Parathyroid adenoma (tissue), 2 donors: ENCODE data around the gene ARHGAP18.

ENCODE experiments used
- H2AFZ ChIP-seq: fragments of 300-600 bp; sonication (generic); one replicate; pipeline ENCODE4 v1.7.0; 2017; ENCODE audit warnings: antibody characterized with exemption, mild to moderate bottlenecking
- H3K27ac ChIP-seq: fragments of 300-600 bp; sonication (generic); one replicate; pipeline ENCODE4 v1.7.0; 2017
- H3K27me3 ChIP-seq: fragments of 300-600 bp; sonication (generic); one replicate; pipeline ENCODE4 v1.7.0; 2017; ENCODE audit warnings: low read length; ENCODE audit not compliant: control insufficient read depth, insufficient read depth
- H3K36me3 ChIP-seq: fragments of 300-600 bp; sonication (generic); one replicate; pipeline ENCODE4 v1.7.0; 2017; ENCODE audit warnings: low read length; ENCODE audit not compliant: control insufficient read depth, insufficient read depth
- H3K4me1 ChIP-seq: fragments of 300-600 bp; sonication (generic); one replicate; pipeline ENCODE4 v1.7.0; 2017; ENCODE audit warnings: control low read depth
- H3K4me2 ChIP-seq: fragments of 300-600 bp; sonication (generic); one replicate; pipeline ENCODE4 v1.7.0; 2017; ENCODE audit warnings: low read length
- H3K4me3 ChIP-seq: fragments of 300-600 bp; sonication (generic); one replicate; pipeline ENCODE4 v1.7.0; 2017; ENCODE audit warnings: low read depth, low read length
- H3K79me2 ChIP-seq: fragments of 300-600 bp; sonication (generic); one replicate; pipeline ENCODE4 v1.7.0; 2017; ENCODE audit warnings: control low read depth
- H3K9ac ChIP-seq: fragments of 300-600 bp; sonication (generic); one replicate; pipeline ENCODE4 v1.7.0; 2017; ENCODE audit warnings: mild to moderate bottlenecking
- H3K9me3 ChIP-seq: fragments of 300-600 bp; sonication (generic); one replicate; pipeline ENCODE4 v1.7.0; 2017; ENCODE audit warnings: low read length; ENCODE audit not compliant: control insufficient read depth
- CTCF ChIP-seq: fragments of 300-600 bp; sonication (generic); IDR thresholded peaks from one replicate; pipeline ENCODE4 v1.7.0; 2017; ENCODE audit warnings: antibody characterized with exemption, mild to moderate bottlenecking
- donor health status: primary hyperparathyroidism.

ARHGAP18 gene

GRCh38 chr6:129748212-129748900 lies 38.4 kb upstream of the ARHGAP18 start:
- peak overlapping the region; percentile 2 for H3K27ac ChIP-seq
- H3K79me2 ChIP-seq, result no peaks in the 10 kb centered on the region
- H2AFZ ChIP-seq, result peak overlapping the region; percentile 13
- no peak overlapping the region for H3K4me2 ChIP-seq
- H3K4me3 ChIP-seq, result no peak overlapping the region
- no peaks in the 10 kb centered on the region for H3K4me1 ChIP-seq
- no peak for TF ChIP-seq CTCF
- no peaks in the 10 kb centered on the region for H3K27me3 ChIP-seq
- H3K36me3 ChIP-seq, result no peaks in the 10 kb centered on the region
- H3K9me3 ChIP-seq, result no peaks in the 10 kb centered on the region
- H3K9ac ChIP-seq, result no peak overlapping the region

- Histone ChIP-seq H3K9ac (no peak overlapping the region), H3K79me2 (no peaks in the 10 kb centered on the region), H2AFZ (no peak overlapping the region), H3K9me3 (no peaks in the 10 kb centered on the region), H3K36me3 (no peaks in the 10 kb centered on the region), H3K4me1 (no peaks in the 10 kb centered on the region), H3K4me3 (no peak overlapping the region), H3K27ac (no peak overlapping the region), H3K27me3 (no peaks in the 10 kb centered on the region), H3K4me2 (no peak overlapping the region)
- TF ChIP-seq CTCF, result no peak
Measured at GRCh38 chr6:129747588-129748112, 37.7 kb upstream of the ARHGAP18 start.

- H2AFZ ChIP-seq, result no peak overlapping the region
- H3K4me3 ChIP-seq, result no peak overlapping the region
- H3K79me2 ChIP-seq, result no peaks in the 10 kb centered on the region
- H3K27me3 ChIP-seq, result no peaks in the 10 kb centered on the region
- H3K4me1 ChIP-seq, result no peaks in the 10 kb centered on the region
- no peaks in the 10 kb centered on the region for H3K9me3 ChIP-seq
- H3K27ac ChIP-seq, result no peak overlapping the region
- TF ChIP-seq CTCF, result no peak
- H3K4me2 ChIP-seq, result no peak overlapping the region
- H3K9ac ChIP-seq, result no peak overlapping the region
- no peaks in the 10 kb centered on the region for H3K36me3 ChIP-seq
Measured at GRCh38 chr6:129744880-129745237, 34.9 kb upstream of the ARHGAP18 start.

GRCh38 chr6:129744201-129744879 lies 34.4 kb upstream of the ARHGAP18 start:
- Histone ChIP-seq H3K27ac (no peak overlapping the region), H3K4me1 (no peaks in the 10 kb centered on the region), H3K27me3 (no peaks in the 10 kb centered on the region), H3K36me3 (no peaks in the 10 kb centered on the region), H3K9ac (no peak overlapping the region), H2AFZ (peak overlapping the region; percentile 38), H3K4me3 (no peak overlapping the region), H3K9me3 (no peaks in the 10 kb centered on the region), H3K4me2 (no peak overlapping the region), H3K79me2 (no peaks in the 10 kb centered on the region)
- no peak for TF ChIP-seq CTCF
